Muscle of arm (tissue), 12 donors: ENCODE results near the gene BTBD3. TPM values are rescaled to one million over a fixed set of nuclear protein-coding genes. Genes with fewer than 3 reads are reported as not detected.

Source experiments
- DNase-seq: peaks from one replicate; pipeline ENCODE4 v3.0.0-alpha.2; 2013
- polyA plus RNA-seq, 12 donors: library from polyadenylated mRNA; unstranded; fragments of 120-200 nt; gene quantifications; one replicate each; pipeline ENCODE4 v1.2.1, GENCODE V29; 2013; ENCODE audit not compliant: insufficient read length in 12 of 12

The BTBD3 gene
- polyA plus RNA-seq, 12 donors, result 34.4 to 62.9 (median 47.3) TPM; not detected in 1

DNA sequence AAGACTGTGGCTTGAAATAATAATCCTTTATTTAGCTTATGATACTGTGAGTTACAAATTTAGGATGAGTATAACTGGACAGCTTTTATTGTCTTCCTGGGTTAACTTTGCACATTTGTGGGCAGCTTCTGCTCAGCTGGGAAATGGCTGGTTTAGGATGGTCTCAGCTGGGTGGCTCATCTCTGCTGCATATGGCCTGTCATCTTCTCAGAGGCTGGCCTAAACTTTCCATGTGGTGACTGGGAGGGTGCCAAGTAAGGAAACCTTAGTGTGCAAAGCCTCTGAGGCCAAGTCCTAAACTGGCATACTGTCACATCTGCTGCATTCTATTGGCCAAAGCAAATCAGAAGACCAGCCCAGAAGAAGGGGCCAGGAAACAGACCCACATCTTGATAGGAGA lies 40.2 kb downstream of the BTBD3 start:
- no peak for DNase-seq

GRCh38 chr20:11958855-11959254 lies 41.2 kb downstream of the BTBD3 start:
- no peak for DNase-seq

GRCh38 chr20:11965602-11966001 lies 47.9 kb downstream of the BTBD3 start:
- DNase-seq, result no peak

DNA sequence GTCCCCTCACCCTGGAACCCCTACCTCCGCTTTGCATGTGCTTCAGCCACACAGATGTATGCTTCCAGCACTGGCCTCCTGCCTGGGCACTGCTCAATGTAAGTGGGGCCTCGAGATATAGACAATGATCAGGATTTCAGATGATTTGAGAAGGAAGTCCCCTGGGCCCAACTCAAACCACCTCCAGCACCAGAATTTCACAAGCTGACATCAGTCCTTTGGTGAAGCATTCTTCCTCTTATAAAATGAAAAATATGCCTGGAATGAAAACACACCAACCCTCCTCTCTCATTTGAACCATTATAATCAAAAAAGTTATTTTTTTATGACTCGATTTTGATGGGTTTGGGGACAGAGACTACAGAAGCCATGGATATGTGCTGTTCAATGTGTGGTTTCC lies 48.5 kb downstream of the BTBD3 start:
- DNase-seq, result no peak

GRCh38 chr20:11970243-11970836 lies 52.6 kb downstream of the BTBD3 start:
- DNase-seq, result no peak

GRCh38 chr20:11972478-11972877 lies 54.8 kb downstream of the BTBD3 start:
- no peak for DNase-seq
